Subcutaneous preadipocyte (primary cell): ENCODE data around the gene TMEM231. TPM values are rescaled to one million over a fixed set of nuclear protein-coding genes. Genes with fewer than 3 reads are reported as not detected.

Source experiments
- total RNA-seq: library from RNA; depleted of rRNA; stranded (reverse); fragments of >200 nt; gene quantifications from 2 replicates; pipeline ENCODE4 v1.2.3, GENCODE V29; 2012

TMEM231 gene
- 15.4 and 18.8 TPM in 2 replicates for total RNA-seq

GRCh38 chr16:75555707-75556430, at the start of gene TMEM231:
TSS of gene TMEM231 (minus strand) at chr16:75556252. CDS start at chr16:75556209, 43 bp downstream.

GRCh38 chr16:75566040-75566757, 10.1 kb upstream of the TMEM231 start, which contains the start of gene GABARAPL2:
TSS of gene GABARAPL2 (plus strand) at chr16:75566379. CDS start at chr16:75566487, 108 bp downstream.

GRCh38 chr16:75535901-75536300, 20.2 kb downstream of the TMEM231 start, which contains the start of gene CHST5:
TSS of gene CHST5 (minus strand) at chr16:75536108. CDS start at chr16:75530384, 5,724 bp downstream.

GRCh38 chr16:75495076-75495674, 60.9 kb downstream of the TMEM231 start, which contains the start of gene CHST6:
TSS of gene CHST6 (minus strand) at chr16:75495441. CDS start at chr16:75479828, 15,613 bp downstream.

Other genes starting within 250 kb of the TMEM231 start
- 37.7 and 42.6 TPM in 2 replicates for gene CFDP1, start 122.7 kb downstream of the TMEM231 start, total RNA-seq
- 9.2 and 18.2 TPM in 2 replicates for gene TMEM170A, start 91.6 kb downstream of the TMEM231 start, total RNA-seq
- 0.37 and 0.98 TPM in 2 replicates for gene CHST6, start 60.8 kb downstream of the TMEM231 start, total RNA-seq
- 0.20 and 0.73 TPM in 2 replicates for gene CHST5, start 20.1 kb downstream of the TMEM231 start, total RNA-seq
- gene GABARAPL2, start 10.1 kb upstream of the TMEM231 start, total RNA-seq: 21.3 and 22.5 TPM in 2 replicates
- 54.7 and 72.1 TPM in 2 replicates for gene ADAT1, start 67.0 kb upstream of the TMEM231 start, total RNA-seq
- 158 and 161 TPM in 2 replicates for gene KARS1, start 91.4 kb upstream of the TMEM231 start, total RNA-seq
- 23.1 and 26.8 TPM in 2 replicates for gene TERF2IP, start 91.5 kb upstream of the TMEM231 start, total RNA-seq
- not detected in 2 replicates for gene CPHXL2, start 120.8 kb upstream of the TMEM231 start, total RNA-seq
- gene DUXB, start 145.2 kb upstream of the TMEM231 start, total RNA-seq: not detected in 2 replicates
- gene CPHXL, start 170.2 kb upstream of the TMEM231 start, total RNA-seq: not detected in 2 replicates